ENCODE measurements around the gene SECTM1. TPM values are rescaled to one million over a fixed set of nuclear protein-coding genes. Genes with fewer than 3 reads are reported as not detected.

The SECTM1 gene
- total and polyA plus RNA-seq, 9 of the 15 experiments (the other 6 are each of a cell fraction or from before 2014, with no cell fraction given) = 0.11 to 0.46 (median 0.18) TPM; not detected in 6

DNA sequence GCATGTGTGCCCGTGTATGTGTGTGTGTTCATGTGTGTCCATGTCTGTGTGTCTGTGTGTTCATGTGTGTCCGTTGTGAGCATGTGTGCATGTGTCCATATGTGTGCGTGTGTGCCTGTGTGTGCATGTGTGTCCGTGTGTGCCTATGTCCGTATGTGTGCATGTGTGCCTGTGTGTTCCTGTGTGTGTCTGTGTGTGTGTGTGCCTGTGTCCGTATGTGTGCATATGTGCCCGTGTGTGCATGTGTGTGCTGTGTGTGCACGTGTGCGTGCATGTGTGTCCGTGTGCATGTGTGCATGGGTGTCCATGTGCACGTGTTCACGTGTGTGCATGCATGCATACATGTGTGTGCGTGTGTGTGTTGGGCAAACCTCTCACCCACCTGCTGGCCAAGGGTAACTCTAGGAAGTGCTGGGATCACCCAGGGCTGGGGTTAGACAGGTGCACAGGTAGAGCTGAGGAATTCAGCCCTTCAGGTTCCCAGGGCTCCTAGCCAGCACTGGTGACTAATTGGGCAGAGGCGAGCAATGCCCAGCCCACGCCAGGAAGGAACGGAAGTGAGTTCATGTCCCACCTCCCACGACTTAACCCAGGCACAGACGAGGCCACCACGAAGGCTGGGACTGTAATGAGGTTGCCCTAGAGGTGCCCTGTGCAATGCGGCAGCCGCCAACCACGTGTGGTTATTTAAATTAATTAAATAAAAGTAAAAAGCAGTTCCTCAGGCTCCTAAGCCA is 51.9 kb downstream of the SECTM1 start (continued):
- TF ChIP-seq, protein P1, sequence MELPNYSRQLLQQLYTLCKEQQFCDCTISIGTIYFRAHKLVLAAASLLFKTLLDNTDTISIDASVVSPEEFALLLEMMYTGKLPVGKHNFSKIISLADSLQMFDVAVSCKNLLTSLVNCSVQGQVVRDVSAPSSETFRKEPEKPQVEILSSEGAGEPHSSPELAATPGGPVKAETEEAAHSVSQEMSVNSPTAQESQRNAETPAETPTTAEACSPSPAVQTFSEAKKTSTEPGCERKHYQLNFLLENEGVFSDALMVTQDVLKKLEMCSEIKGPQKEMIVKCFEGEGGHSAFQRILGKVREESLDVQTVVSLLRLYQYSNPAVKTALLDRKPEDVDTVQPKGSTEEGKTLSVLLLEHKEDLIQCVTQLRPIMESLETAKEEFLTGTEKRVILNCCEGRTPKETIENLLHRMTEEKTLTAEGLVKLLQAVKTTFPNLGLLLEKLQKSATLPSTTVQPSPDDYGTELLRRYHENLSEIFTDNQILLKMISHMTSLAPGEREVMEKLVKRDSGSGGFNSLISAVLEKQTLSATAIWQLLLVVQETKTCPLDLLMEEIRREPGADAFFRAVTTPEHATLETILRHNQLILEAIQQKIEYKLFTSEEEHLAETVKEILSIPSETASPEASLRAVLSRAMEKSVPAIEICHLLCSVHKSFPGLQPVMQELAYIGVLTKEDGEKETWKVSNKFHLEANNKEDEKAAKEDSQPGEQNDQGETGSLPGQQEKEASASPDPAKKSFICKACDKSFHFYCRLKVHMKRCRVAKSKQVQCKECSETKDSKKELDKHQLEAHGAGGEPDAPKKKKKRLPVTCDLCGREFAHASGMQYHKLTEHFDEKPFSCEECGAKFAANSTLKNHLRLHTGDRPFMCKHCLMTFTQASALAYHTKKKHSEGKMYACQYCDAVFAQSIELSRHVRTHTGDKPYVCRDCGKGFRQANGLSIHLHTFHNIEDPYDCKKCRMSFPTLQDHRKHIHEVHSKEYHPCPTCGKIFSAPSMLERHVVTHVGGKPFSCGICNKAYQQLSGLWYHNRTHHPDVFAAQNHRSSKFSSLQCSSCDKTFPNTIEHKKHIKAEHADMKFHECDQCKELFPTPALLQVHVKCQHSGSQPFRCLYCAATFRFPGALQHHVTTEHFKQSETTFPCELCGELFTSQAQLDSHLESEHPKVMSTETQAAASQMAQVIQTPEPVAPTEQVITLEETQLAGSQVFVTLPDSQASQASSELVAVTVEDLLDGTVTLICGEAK (IDR thresholded peaks at IDR 0.05) = no peak
- TF ChIP-seq, protein P1 (CRISPR knock-in tag; IDR thresholded peaks at IDR 0.05) = no peak
- peak in 1 of 2 experiments; percentile 95; a peak in 2 of 4 replicates for TF ChIP-seq KDM1A (IDR thresholded peaks at IDR 0.05)
- TF ChIP-seq ZBTB7A (IDR thresholded peaks at IDR 0.05; ENCODE audit: borderline replicate concordance, control insufficient read depth, low read depth, low read length) = no peak
- TF ChIP-seq, protein P2, sequence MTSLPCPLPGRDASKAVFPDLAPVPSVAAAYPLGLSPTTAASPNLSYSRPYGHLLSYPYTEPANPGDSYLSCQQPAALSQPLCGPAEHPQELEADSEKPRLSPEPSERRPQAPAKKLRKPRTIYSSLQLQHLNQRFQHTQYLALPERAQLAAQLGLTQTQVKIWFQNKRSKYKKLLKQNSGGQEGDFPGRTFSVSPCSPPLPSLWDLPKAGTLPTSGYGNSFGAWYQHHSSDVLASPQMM (CRISPR knock-in tag; IDR thresholded peaks at IDR 0.05) = no peak
- peak; percentile 77; the same call in 1 of the 2 replicates for TF ChIP-seq NFRKB (IDR thresholded peaks at IDR 0.05; ENCODE audit: low read depth)
- no peak for TF ChIP-seq NBN (IDR thresholded peaks at IDR 0.05; ENCODE audit: low read depth)
- TF ChIP-seq PHF21A (IDR thresholded peaks at IDR 0.05; ENCODE audit: borderline replicate concordance, low read depth) = no peak
- no peak for TF ChIP-seq MXI1 (IDR thresholded peaks at IDR 0.05; ENCODE audit: low read depth, low read length)
- TF ChIP-seq, protein P3, sequence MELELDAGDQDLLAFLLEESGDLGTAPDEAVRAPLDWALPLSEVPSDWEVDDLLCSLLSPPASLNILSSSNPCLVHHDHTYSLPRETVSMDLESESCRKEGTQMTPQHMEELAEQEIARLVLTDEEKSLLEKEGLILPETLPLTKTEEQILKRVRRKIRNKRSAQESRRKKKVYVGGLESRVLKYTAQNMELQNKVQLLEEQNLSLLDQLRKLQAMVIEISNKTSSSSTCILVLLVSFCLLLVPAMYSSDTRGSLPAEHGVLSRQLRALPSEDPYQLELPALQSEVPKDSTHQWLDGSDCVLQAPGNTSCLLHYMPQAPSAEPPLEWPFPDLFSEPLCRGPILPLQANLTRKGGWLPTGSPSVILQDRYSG (tag; conservative IDR thresholded peaks at IDR 0.05; ENCODE audit: low read depth) = no peak
- no peak for TF ChIP-seq HEY1 (CRISPR knock-in tag; IDR thresholded peaks at IDR 0.05; ENCODE audit: borderline replicate concordance)
- TF ChIP-seq, protein P4, sequence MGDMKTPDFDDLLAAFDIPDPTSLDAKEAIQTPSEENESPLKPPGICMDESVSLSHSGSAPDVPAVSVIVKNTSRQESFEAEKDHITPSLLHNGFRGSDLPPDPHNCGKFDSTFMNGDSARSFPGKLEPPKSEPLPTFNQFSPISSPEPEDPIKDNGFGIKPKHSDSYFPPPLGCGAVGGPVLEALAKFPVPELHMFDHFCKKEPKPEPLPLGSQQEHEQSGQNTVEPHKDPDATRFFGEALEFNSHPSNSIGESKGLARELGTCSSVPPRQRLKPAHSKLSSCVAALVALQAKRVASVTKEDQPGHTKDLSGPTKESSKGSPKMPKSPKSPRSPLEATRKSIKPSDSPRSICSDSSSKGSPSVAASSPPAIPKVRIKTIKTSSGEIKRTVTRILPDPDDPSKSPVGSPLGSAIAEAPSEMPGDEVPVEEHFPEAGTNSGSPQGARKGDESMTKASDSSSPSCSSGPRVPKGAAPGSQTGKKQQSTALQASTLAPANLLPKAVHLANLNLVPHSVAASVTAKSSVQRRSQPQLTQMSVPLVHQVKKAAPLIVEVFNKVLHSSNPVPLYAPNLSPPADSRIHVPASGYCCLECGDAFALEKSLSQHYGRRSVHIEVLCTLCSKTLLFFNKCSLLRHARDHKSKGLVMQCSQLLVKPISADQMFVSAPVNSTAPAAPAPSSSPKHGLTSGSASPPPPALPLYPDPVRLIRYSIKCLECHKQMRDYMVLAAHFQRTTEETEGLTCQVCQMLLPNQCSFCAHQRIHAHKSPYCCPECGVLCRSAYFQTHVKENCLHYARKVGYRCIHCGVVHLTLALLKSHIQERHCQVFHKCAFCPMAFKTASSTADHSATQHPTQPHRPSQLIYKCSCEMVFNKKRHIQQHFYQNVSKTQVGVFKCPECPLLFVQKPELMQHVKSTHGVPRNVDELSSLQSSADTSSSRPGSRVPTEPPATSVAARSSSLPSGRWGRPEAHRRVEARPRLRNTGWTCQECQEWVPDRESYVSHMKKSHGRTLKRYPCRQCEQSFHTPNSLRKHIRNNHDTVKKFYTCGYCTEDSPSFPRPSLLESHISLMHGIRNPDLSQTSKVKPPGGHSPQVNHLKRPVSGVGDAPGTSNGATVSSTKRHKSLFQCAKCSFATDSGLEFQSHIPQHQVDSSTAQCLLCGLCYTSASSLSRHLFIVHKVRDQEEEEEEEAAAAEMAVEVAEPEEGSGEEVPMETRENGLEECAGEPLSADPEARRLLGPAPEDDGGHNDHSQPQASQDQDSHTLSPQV (IDR thresholded peaks at IDR 0.05) = no peak
- no peak for TF ChIP-seq ZNF695 (CRISPR knock-in tag; IDR thresholded peaks at IDR 0.05)
